HepG2 (cell line): ENCODE data around the gene CYP21A2. TPM values are rescaled to one million over a fixed set of nuclear protein-coding genes. Genes with fewer than 3 reads are reported as not detected.

Experiments
- BRD4 ChIP-seq: sonication (generic); formaldehyde crosslinking; IDR thresholded peaks from 2 replicates; pipeline ENCODE4 v1.4.0; 2020; ENCODE audit warnings: missing genetic modification reagents
- ESRRA ChIP-seq: sonication (generic); formaldehyde crosslinking; IDR thresholded peaks from 2 replicates; pipeline ENCODE4 v1.5.1; 2020; ENCODE audit warnings: mild to moderate bottlenecking, low read depth, missing genetic modification reagents
- FOXK2 ChIP-seq: fragments of 450-650 bp; IDR thresholded peaks from 2 replicates; pipeline ENCODE4 v1.6.1; 2016
- KDM2A ChIP-seq: sonication (generic); formaldehyde crosslinking; IDR thresholded peaks from 2 replicates; pipeline ENCODE4 v1.4.0; 2020; ENCODE audit warnings: low read depth, missing genetic modification reagents, borderline replicate concordance
- KDM5A ChIP-seq: fragments of 200-600 bp; sonication (generic); IDR thresholded peaks from 2 replicates; pipeline ENCODE4 v1.7.0; 2018; ENCODE audit warnings: antibody characterized with exemption, mild to moderate bottlenecking, low read length, borderline replicate concordance
- NBN ChIP-seq: fragments of 450-650 bp; conservative IDR thresholded peaks from 2 replicates; pipeline ENCODE4 v1.6.1; 2017
- NONO ChIP-seq, 2 experiments: fragments of 450-650 bp in 1 of 2; sonication (generic) in 1 of 2; formaldehyde crosslinking in 1 of 2; IDR thresholded peaks in 1 of 2; conservative IDR thresholded peaks in 1 of 2; 2 replicates each; pipeline versions ENCODE4 v1.6.1 to v1.8.0; 2017 to 2022; ENCODE audit warnings: mild to moderate bottlenecking in 1 of 2, missing genetic modification reagents in 1 of 2, moderate library complexity in 1 of 2
- RARG ChIP-seq: sonication (generic); formaldehyde crosslinking; IDR thresholded peaks from 2 replicates; pipeline ENCODE4 v1.4.0; 2020; ENCODE audit warnings: low read depth, mild to moderate bottlenecking, missing genetic modification reagents
- REXO4 ChIP-seq: sonication (generic); formaldehyde crosslinking; IDR thresholded peaks from 2 replicates; pipeline ENCODE4 v1.8.0; 2022; ENCODE audit warnings: missing genetic modification reagents, mild to moderate bottlenecking, borderline replicate concordance
- SP4 ChIP-seq: sonication (generic); formaldehyde crosslinking; IDR thresholded peaks from 2 replicates; pipeline ENCODE4 v1.8.1; 2023; ENCODE audit warnings: mild to moderate bottlenecking, missing genetic modification reagents
- SYNCRIP ChIP-seq: fragments of 200-400 bp; formaldehyde crosslinking; IDR thresholded peaks from 2 replicates; pipeline ENCODE4 v1.6.1; 2018; ENCODE audit warnings: mild to moderate bottlenecking, low read depth, low read length; ENCODE audit not compliant: insufficient read depth
- TCF7L2 ChIP-seq: IDR thresholded peaks from 2 replicates; pipeline ENCODE4 v1.6.1; 2011; ENCODE audit warnings: mild to moderate bottlenecking, low read depth, low read length, moderate library complexity
- U2AF2 ChIP-seq: fragments of 200-400 bp; formaldehyde crosslinking; IDR thresholded peaks from 2 replicates; pipeline ENCODE4 v1.6.1; 2017; ENCODE audit warnings: low read depth, mild to moderate bottlenecking, low read length
- ZNF124 ChIP-seq: sonication (generic); formaldehyde crosslinking; IDR thresholded peaks from 2 replicates; pipeline ENCODE4 v1.4.0; 2020; ENCODE audit warnings: missing genetic modification reagents
- ZNF292 ChIP-seq: sonication (generic); formaldehyde crosslinking; IDR thresholded peaks from 2 replicates; pipeline ENCODE4 v1.8.1; 2022; ENCODE audit warnings: mild to moderate bottlenecking, low read depth, missing genetic modification reagents, borderline replicate concordance
- ZNF33B ChIP-seq: sonication (generic); formaldehyde crosslinking; IDR thresholded peaks from 2 replicates; pipeline ENCODE4 v1.5.1; 2020; ENCODE audit warnings: mild to moderate bottlenecking, missing genetic modification reagents
- ZNF354B ChIP-seq: sonication (generic); formaldehyde crosslinking; IDR thresholded peaks from 2 replicates; pipeline ENCODE4 v1.8.0; 2022; ENCODE audit warnings: mild to moderate bottlenecking, missing genetic modification reagents
- ZNF484 ChIP-seq: sonication (generic); formaldehyde crosslinking; IDR thresholded peaks from 2 replicates; pipeline ENCODE4 v1.5.1; 2020; ENCODE audit warnings: mild to moderate bottlenecking, low read depth, missing genetic modification reagents, borderline replicate concordance
- ZNF501 ChIP-seq: sonication (generic); formaldehyde crosslinking; IDR thresholded peaks from 2 replicates; pipeline ENCODE4 v1.5.1; 2020; ENCODE audit warnings: mild to moderate bottlenecking, moderate library complexity, missing genetic modification reagents
- ZNF788 ChIP-seq: sonication (generic); formaldehyde crosslinking; IDR thresholded peaks from 2 replicates; pipeline ENCODE4 v1.5.0; 2020; ENCODE audit warnings: mild to moderate bottlenecking, missing genetic modification reagents, borderline replicate concordance
- polyA plus RNA-seq, 8 experiments: library from polyadenylated mRNA; depleted of rRNA in 3 of 8; stranded (reverse) in 7 of 8; unstranded in 1 of 8; fragments of >200 nt; fragmentation: Illumina TruSeq in 4 of 8; extraction: Trizol in 4 of 8; gene quantifications; 2 replicates each; pipeline versions ENCODE4 v1.2.1 to v1.2.3, GENCODE V29; 2011 to 2016; ENCODE audit warnings: low read depth in 4 of 8, missing spikeins in 1 of 8, mixed read lengths in 1 of 8; ENCODE audit not compliant: insufficient read depth in 1 of 8
- total RNA-seq, 5 experiments: library from RNA; depleted of rRNA; stranded (reverse); fragments of >200 nt; fragmentation: Illumina TruSeq; extraction: Trizol; gene quantifications; 2 replicates each; pipeline ENCODE4 v1.2.3, GENCODE V29; 2016; ENCODE audit warnings: low read depth in 1 of 5
- TF ChIP-seq, protein P1 (sequence below): sonication (generic); formaldehyde crosslinking; IDR thresholded peaks from 2 replicates; pipeline ENCODE4 v1.5.1; 2020; ENCODE audit warnings: mild to moderate bottlenecking, missing genetic modification reagents, moderate library complexity
- TF ChIP-seq, protein P2 (sequence below): IDR thresholded peaks from 2 replicates; pipeline ENCODE4 v1.6.1; 2012; ENCODE audit warnings: inconsistent platforms
- TF ChIP-seq, protein P3 (sequence below): fragments of 450-650 bp; IDR thresholded peaks from 2 replicates; pipeline ENCODE4 v1.6.1; 2017; ENCODE audit warnings: mild to moderate bottlenecking
- TF ChIP-seq, protein P4 (sequence below): sonication (generic); formaldehyde crosslinking; IDR thresholded peaks from 2 replicates; pipeline ENCODE4 v1.4.0; 2020; ENCODE audit warnings: mild to moderate bottlenecking, missing genetic modification reagents

Gene CYP21A2
- total and polyA plus RNA-seq, 2 of the 13 experiments (the other 11 are each of a cell fraction or from before 2014, with no cell fraction given) = 1.5 to 6.3 TPM

DNA sequence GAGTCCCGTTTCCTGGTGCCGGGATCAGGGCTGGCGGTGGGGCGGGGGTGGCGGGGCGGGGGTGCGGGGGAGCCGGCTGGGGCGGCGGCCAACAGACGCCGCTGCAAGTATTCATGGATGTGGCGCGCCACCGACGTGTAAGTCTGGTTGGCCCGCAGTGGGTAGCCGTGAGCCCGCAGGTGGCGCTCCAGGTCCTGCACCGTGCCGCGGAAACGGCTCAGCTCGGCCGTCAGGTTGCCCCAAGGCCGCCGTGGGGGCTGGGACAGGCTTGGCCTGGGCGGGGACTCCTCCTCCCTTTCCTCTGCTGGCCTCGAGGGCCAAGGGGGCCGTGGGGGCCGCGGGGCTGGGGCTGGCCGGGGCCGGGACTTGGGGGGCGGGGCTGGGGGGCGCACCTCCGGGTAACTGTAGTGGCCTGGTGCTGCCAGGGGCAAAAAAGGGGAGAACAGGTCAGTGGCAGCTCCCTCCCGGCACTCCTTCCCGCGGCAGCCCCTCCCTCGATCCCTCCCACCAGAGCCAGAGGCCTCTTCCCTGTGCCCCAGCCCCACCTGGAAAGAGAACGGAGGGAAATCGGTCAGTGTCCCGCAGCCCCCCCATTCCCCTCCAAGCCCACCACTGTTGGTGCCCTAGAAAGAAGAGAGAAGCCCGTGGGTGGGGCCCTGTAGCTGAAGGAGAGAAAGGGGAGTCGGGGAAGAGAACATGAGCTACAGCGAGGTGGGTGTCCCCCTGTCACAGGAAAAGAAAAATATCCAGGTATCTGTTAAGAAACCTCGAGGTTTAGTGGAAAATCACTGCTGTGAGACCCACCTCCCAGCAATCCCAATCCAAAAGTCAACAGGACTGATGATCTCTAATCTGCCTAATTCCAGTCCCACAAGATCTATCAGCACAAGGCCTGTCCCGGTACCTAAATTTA lies 49.6 kb downstream of the CYP21A2 start (continued):
- TF ChIP-seq, protein P1, sequence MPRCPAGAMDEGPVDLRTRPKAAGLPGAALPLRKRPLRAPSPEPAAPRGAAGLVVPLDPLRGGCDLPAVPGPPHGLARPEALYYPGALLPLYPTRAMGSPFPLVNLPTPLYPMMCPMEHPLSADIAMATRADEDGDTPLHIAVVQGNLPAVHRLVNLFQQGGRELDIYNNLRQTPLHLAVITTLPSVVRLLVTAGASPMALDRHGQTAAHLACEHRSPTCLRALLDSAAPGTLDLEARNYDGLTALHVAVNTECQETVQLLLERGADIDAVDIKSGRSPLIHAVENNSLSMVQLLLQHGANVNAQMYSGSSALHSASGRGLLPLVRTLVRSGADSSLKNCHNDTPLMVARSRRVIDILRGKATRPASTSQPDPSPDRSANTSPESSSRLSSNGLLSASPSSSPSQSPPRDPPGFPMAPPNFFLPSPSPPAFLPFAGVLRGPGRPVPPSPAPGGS (CRISPR knock-in tag) = no peak
- TF ChIP-seq ZNF292 (CRISPR knock-in tag) (no peak), BRD4 (CRISPR knock-in tag) (0 out of 2 replicates have a peak, but pooled peaks have one; percentile 33), TCF7L2 (no peak), ZNF788 (peak; percentile 80; the same call in 1 of the 2 replicates), KDM5A (no peak), U2AF2 (no peak), NBN (no peak), ZNF484 (no peak), FOXK2 (no peak), SYNCRIP (no peak), RARG (CRISPR knock-in tag) (no peak), KDM2A (CRISPR knock-in tag) (peak; percentile 93), ZNF501 (CRISPR knock-in tag) (no peak), ZNF33B (CRISPR knock-in tag) (no peak), SP4 (CRISPR knock-in tag) (no peak), NONO (IDR thresholded peaks at IDR 0.05) (no peak), NONO (CRISPR knock-in tag; conservative IDR thresholded peaks at IDR 0.05) (peak; percentile 76; the same call in 1 of the 2 replicates), ZNF124 (CRISPR knock-in tag) (peak; percentile 99), ESRRA (CRISPR knock-in tag) (0 out of 2 replicates have a peak, but pooled peaks have one; percentile 46), ZNF354B (no peak), REXO4 (CRISPR knock-in tag) (no peak)
- TF ChIP-seq, protein P2, sequence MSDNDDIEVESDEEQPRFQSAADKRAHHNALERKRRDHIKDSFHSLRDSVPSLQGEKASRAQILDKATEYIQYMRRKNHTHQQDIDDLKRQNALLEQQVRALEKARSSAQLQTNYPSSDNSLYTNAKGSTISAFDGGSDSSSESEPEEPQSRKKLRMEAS = peak; percentile 73
- TF ChIP-seq, protein P3, sequence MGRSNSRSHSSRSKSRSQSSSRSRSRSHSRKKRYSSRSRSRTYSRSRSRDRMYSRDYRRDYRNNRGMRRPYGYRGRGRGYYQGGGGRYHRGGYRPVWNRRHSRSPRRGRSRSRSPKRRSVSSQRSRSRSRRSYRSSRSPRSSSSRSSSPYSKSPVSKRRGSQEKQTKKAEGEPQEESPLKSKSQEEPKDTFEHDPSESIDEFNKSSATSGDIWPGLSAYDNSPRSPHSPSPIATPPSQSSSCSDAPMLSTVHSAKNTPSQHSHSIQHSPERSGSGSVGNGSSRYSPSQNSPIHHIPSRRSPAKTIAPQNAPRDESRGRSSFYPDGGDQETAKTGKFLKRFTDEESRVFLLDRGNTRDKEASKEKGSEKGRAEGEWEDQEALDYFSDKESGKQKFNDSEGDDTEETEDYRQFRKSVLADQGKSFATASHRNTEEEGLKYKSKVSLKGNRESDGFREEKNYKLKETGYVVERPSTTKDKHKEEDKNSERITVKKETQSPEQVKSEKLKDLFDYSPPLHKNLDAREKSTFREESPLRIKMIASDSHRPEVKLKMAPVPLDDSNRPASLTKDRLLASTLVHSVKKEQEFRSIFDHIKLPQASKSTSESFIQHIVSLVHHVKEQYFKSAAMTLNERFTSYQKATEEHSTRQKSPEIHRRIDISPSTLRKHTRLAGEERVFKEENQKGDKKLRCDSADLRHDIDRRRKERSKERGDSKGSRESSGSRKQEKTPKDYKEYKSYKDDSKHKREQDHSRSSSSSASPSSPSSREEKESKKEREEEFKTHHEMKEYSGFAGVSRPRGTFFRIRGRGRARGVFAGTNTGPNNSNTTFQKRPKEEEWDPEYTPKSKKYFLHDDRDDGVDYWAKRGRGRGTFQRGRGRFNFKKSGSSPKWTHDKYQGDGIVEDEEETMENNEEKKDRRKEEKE = no peak
- TF ChIP-seq, protein P4, sequence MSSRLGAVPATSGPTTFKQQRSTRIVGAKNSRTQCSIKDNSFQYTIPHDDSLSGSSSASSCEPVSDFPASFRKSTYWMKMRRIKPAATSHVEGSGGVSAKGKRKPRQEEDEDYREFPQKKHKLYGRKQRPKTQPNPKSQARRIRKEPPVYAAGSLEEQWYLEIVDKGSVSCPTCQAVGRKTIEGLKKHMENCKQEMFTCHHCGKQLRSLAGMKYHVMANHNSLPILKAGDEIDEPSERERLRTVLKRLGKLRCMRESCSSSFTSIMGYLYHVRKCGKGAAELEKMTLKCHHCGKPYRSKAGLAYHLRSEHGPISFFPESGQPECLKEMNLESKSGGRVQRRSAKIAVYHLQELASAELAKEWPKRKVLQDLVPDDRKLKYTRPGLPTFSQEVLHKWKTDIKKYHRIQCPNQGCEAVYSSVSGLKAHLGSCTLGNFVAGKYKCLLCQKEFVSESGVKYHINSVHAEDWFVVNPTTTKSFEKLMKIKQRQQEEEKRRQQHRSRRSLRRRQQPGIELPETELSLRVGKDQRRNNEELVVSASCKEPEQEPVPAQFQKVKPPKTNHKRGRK (CRISPR knock-in tag) = no peak
